Measurements from ENCODE around the gene ARMC6.

DNA sequence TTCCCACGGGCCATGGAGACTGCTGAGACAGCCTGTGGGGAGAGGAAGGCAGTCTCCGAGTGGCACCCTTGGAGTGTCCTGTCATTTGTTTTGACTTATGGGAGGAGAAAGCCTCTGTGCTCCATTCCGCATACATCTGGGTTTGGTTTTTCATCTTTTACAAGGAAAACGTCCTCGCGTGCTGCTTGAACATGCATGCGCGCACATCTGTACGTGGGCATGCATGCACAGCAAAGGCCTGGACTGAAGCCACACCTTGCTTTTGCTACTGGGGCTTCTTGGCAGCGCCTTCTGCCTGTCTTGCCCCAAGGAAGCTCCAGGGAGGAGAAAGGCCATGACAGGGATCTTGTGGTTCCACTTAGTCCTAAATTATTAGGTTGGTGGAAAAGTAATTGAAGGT is 44.1 kb upstream of the ARMC6 start:
- TF ChIP-seq EZH2 (IDR thresholded peaks at IDR 0.05; ENCODE audit: borderline replicate concordance, low read depth, low read length, severe bottlenecking): no peak
- TF ChIP-seq, protein P1, sequence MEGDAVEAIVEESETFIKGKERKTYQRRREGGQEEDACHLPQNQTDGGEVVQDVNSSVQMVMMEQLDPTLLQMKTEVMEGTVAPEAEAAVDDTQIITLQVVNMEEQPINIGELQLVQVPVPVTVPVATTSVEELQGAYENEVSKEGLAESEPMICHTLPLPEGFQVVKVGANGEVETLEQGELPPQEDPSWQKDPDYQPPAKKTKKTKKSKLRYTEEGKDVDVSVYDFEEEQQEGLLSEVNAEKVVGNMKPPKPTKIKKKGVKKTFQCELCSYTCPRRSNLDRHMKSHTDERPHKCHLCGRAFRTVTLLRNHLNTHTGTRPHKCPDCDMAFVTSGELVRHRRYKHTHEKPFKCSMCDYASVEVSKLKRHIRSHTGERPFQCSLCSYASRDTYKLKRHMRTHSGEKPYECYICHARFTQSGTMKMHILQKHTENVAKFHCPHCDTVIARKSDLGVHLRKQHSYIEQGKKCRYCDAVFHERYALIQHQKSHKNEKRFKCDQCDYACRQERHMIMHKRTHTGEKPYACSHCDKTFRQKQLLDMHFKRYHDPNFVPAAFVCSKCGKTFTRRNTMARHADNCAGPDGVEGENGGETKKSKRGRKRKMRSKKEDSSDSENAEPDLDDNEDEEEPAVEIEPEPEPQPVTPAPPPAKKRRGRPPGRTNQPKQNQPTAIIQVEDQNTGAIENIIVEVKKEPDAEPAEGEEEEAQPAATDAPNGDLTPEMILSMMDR (IDR thresholded peaks at IDR 0.05; ENCODE audit: borderline replicate concordance, extremely low read depth, low read length, poor library complexity, severe bottlenecking): no peak

Measured in DND-41 (cell line).